ENCODE data around the gene PTX3. TPM values are rescaled to one million over a fixed set of nuclear protein-coding genes. Genes with fewer than 3 reads are reported as not detected.
A peak's percentile ranks its signal among the peaks of the same experiment; 100 is the strongest.

Gene PTX3
- total RNA-seq, 1 experiment from 2014 or later = 27.3 TPM

DNA sequence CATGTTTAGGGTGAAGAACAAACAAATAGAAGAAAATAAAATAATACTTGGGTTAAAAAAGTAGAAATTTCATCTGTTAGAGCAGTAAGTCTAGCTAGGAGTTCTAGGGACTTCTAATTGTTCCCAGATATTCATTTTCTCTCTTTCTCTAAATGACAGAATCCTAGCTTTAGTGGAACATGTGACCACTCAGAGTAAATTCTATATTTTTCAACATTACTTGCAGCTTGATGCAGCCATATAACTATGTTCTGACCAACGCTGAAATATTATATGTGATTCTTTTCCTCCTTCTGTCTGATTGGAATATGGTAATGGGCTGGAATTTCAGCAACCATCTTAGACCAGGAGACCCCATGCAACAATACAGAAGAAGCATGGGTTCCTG, 8.1 kb downstream of the PTX3 start:
- ATAC-seq (no peak), DNase-seq (no peak)
- H3K27me3 ChIP-seq (ENCODE audit: low read length) = no peaks in the 10 kb centered on the region
- H3K4me3 ChIP-seq (ENCODE audit: low read length) = no peak overlapping the region
- peaks cover 10% of the 10 kb centered on the region; the same call in 1 of the 2 replicates for H3K36me3 ChIP-seq (ENCODE audit: low read depth, low read length)
- H3K9ac ChIP-seq (ENCODE audit: low read length) = no peak overlapping the region
- CTCF ChIA-PET = no interaction called here
- no peak overlapping the region for H3K27ac ChIP-seq (ENCODE audit: low read length)
- intact Hi-C loops (cut with micrococcal nuclease) = loop anchor here (5.0 kb wide), 3 partner anchors 77 to 172 kb away; no protein-coding TSS in a partner anchor
- H3K4me1 ChIP-seq (ENCODE audit: insufficient read depth, low read length) = peaks cover 16% of the 10 kb centered on the region; the same call in 1 of the 2 replicates
- no TSS peak for BruUV-seq (replicated peaks)
- TF ChIP-seq EZH2phosphoT487 (IDR thresholded peaks at IDR 0.05; ENCODE audit: borderline replicate concordance, low read length) = no peak
- no peak for TF ChIP-seq EZH2 (IDR thresholded peaks at IDR 0.05; ENCODE audit: low read length, unreplicated experiment)
- H3K9me2 ChIP-seq (replicated peaks; ENCODE audit: low read length) = no peaks in the 10 kb centered on the region
- no peak overlapping the region for H2AFZ ChIP-seq (ENCODE audit: low read length)
- no peaks in the 10 kb centered on the region for H3K9me3 ChIP-seq (ENCODE audit: low read length)
- POLR2A ChIA-PET (ENCODE audit: unreplicated experiment) = interaction anchor here (0.6 kb wide), 1 partner anchor 129 kb away, joined by 3 read pairs; no protein-coding TSS in a partner anchor
- no peaks in the 10 kb centered on the region for H3F3A ChIP-seq (ENCODE audit: low read length, unreplicated experiment)
- H3K79me2 ChIP-seq (ENCODE audit: low read length) = no peaks in the 10 kb centered on the region
- no peak overlapping the region for H3K4me2 ChIP-seq (ENCODE audit: low read length)
- H4K20me1 ChIP-seq (ENCODE audit: low read length) = no peaks in the 10 kb centered on the region

DNA sequence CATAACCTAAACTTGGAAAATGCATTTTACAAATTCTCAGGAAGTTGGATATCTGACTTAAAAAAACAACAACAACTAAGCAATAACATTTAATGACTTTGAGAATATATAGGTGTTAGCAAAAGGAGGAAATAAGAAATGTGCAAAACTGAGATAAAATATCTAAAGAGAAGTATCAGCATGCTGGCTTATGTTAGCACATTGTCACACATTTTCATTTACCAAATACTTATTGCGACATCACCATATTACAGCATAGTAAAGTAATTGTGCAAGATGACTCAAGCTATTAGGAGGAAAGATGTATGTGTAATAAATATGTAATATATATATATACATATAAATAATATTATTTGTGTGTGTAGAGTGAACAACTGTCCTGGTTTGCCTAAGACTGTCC, 9.2 kb downstream of the PTX3 start:
- POLR2A ChIA-PET (ENCODE audit: unreplicated experiment) = no interaction called here
- Histone ChIP-seq H4K20me1 (ENCODE audit: low read length) (no peaks in the 10 kb centered on the region), H3K9me2 (replicated peaks; ENCODE audit: low read length) (no peaks in the 10 kb centered on the region), H3K4me2 (ENCODE audit: low read length) (no peak overlapping the region), H3K27ac (ENCODE audit: low read length) (no peak overlapping the region), H3K9ac (ENCODE audit: low read length) (no peak overlapping the region), H2AFZ (ENCODE audit: low read length) (no peak overlapping the region), H3K36me3 (ENCODE audit: low read depth, low read length) (peaks cover 9% of the 10 kb centered on the region; the same call in 1 of the 2 replicates), H3K9me3 (ENCODE audit: low read length) (no peaks in the 10 kb centered on the region), H3K4me3 (ENCODE audit: low read length) (no peak overlapping the region), H3K79me2 (ENCODE audit: low read length) (no peaks in the 10 kb centered on the region), H3F3A (ENCODE audit: low read length, unreplicated experiment) (no peaks in the 10 kb centered on the region), H3K4me1 (ENCODE audit: insufficient read depth, low read length) (peaks cover 16% of the 10 kb centered on the region; the same call in 1 of the 2 replicates), H3K27me3 (ENCODE audit: low read length) (no peaks in the 10 kb centered on the region)
- ATAC-seq = peak; percentile 10
- BruUV-seq (replicated peaks) = no TSS peak
- TF ChIP-seq, protein P1, sequence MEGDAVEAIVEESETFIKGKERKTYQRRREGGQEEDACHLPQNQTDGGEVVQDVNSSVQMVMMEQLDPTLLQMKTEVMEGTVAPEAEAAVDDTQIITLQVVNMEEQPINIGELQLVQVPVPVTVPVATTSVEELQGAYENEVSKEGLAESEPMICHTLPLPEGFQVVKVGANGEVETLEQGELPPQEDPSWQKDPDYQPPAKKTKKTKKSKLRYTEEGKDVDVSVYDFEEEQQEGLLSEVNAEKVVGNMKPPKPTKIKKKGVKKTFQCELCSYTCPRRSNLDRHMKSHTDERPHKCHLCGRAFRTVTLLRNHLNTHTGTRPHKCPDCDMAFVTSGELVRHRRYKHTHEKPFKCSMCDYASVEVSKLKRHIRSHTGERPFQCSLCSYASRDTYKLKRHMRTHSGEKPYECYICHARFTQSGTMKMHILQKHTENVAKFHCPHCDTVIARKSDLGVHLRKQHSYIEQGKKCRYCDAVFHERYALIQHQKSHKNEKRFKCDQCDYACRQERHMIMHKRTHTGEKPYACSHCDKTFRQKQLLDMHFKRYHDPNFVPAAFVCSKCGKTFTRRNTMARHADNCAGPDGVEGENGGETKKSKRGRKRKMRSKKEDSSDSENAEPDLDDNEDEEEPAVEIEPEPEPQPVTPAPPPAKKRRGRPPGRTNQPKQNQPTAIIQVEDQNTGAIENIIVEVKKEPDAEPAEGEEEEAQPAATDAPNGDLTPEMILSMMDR (conservative IDR thresholded peaks at IDR 0.05; ENCODE audit: low read depth, low read length) = no peak
- TF ChIP-seq EZH2phosphoT487 (IDR thresholded peaks at IDR 0.05; ENCODE audit: borderline replicate concordance, low read length) = no peak
- TF ChIP-seq EZH2 (IDR thresholded peaks at IDR 0.05; ENCODE audit: low read length, unreplicated experiment) = no peak
- intact Hi-C loops (cut with micrococcal nuclease) = loop anchor here (5.0 kb wide), 3 partner anchors 79 to 174 kb away; no protein-coding TSS in a partner anchor
- CTCF ChIA-PET = interaction anchor here (0.6 kb wide), 1 partner anchor 19 kb away, joined by 5 read pairs; no protein-coding TSS in a partner anchor
- DNase-seq = peak; percentile 70

DNA sequence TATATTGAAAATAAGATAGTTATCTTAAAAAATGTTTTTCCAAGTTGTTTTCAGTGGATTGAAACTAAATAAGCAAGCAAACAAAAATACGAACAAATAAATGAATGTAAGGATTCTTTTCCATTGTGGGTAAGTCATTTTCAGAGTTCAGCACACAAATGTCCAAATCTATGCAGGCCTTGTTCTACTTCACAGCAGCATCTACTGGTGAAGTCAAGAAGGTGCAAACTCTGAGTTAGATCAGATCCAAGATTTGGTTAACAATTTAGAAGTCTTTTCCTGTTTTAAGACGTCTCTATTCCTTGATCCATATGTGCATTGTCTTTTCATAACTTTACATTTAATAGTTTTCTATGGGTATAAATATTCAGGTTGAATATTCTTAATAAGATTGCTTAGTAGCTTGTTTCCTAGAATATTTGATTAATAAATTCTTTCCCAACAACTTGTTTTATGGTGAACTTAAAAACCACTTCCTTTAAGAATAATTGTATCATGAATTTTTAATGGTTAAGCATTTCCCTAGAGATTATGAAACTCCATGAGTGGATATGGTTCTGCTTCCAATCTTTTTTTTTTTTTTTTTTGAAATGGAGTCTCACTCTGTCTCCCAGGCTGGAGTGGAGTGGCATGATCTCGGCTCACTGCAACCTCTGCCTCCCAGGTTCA, 10.5 kb downstream of the PTX3 start:
- no peaks in the 10 kb centered on the region for H3K9me3 ChIP-seq (ENCODE audit: low read length)
- H3K36me3 ChIP-seq (ENCODE audit: low read depth, low read length) = peaks cover 7% of the 10 kb centered on the region; the same call in 1 of the 2 replicates
- H2AFZ ChIP-seq (ENCODE audit: low read length) = no peak overlapping the region
- ATAC-seq (peak; percentile 78), DNase-seq (peak; percentile 69)
- H4K20me1 ChIP-seq (ENCODE audit: low read length) = no peaks in the 10 kb centered on the region
- ChIA-PET POLR2A (ENCODE audit: unreplicated experiment) (no interaction called here), CTCF (no interaction called here)
- no peaks in the 10 kb centered on the region for H3K79me2 ChIP-seq (ENCODE audit: low read length)
- no peak overlapping the region for H3K27ac ChIP-seq (ENCODE audit: low read length)
- peaks cover 16% of the 10 kb centered on the region; the same call in 1 of the 2 replicates for H3K4me1 ChIP-seq (ENCODE audit: insufficient read depth, low read length)
- H3K9ac ChIP-seq (ENCODE audit: low read length) = no peak overlapping the region
- TF ChIP-seq, protein P1 (conservative IDR thresholded peaks at IDR 0.05; ENCODE audit: low read depth, low read length) = peak; percentile 86
- TF ChIP-seq EZH2 (IDR thresholded peaks at IDR 0.05; ENCODE audit: low read length, unreplicated experiment) = no peak
- TF ChIP-seq EZH2phosphoT487 (IDR thresholded peaks at IDR 0.05; ENCODE audit: borderline replicate concordance, low read length) = no peak
- H3F3A ChIP-seq (ENCODE audit: low read length, unreplicated experiment) = no peaks in the 10 kb centered on the region
- H3K4me2 ChIP-seq (ENCODE audit: low read length) = no peak overlapping the region
- no TSS peak for BruUV-seq (replicated peaks)
- H3K4me3 ChIP-seq (ENCODE audit: low read length) = no peak overlapping the region
- H3K27me3 ChIP-seq (ENCODE audit: low read length) = no peaks in the 10 kb centered on the region
- H3K9me2 ChIP-seq (replicated peaks; ENCODE audit: low read length) = no peaks in the 10 kb centered on the region
- intact Hi-C loops (cut with micrococcal nuclease) = loop anchor here (1.0 to 5.0 kb wide), 5 partner anchors 46 to 243 kb away; no protein-coding TSS in a partner anchor
